IMR-90 (cell line): ENCODE results near the gene IBSP. TPM values are rescaled to one million over a fixed set of nuclear protein-coding genes. Genes with fewer than 3 reads are reported as not detected.

ENCODE experiments used
- ATAC-seq: fragments of 200-7000 bp; cut with Tn5 transposase; 2 replicates; pipeline ENCODE4 v1.9.1; 2020; ENCODE audit warnings: low read depth, mild to moderate bottlenecking, moderate library complexity
- BruUV-seq: library from RNA; stranded (reverse); fragments of 400-500 nt; replicated peaks from 2 replicates; lab custom pipeline; 2021; lab: Mats Ljungman, UMichigan
- CTCF ChIA-PET: fragments of 300-600 bp; formaldehyde crosslinking; extraction: SDS; loops from one replicate; lab custom pipeline; 2021; ENCODE audit warnings: antibody characterized with exemption; lab: Yijun Ruan, JAX
- POLR2A ChIA-PET: fragments of 300-600 bp; sonication (Branson Sonifier 250); formaldehyde crosslinking; loops from one replicate; lab custom pipeline; 2022; ENCODE audit warnings: antibody characterized with exemption; ENCODE audit not compliant: unreplicated experiment; lab: Charles Lee
- DNase-seq: peaks from one replicate; pipeline ENCODE4 v3.0.0; 2013
- H2AFZ ChIP-seq: replicated peaks from 2 replicates; pipeline ENCODE3; 2013; ENCODE audit warnings: low read length, mild to moderate bottlenecking; ENCODE audit not compliant: poor library complexity
- H2AK5ac ChIP-seq: 2 replicates; pipeline ENCODE4 v1.6.1; 2013; ENCODE audit warnings: low read depth, low read length, inconsistent platforms
- H2AK9ac ChIP-seq: replicated peaks from 2 replicates; pipeline ENCODE3; 2013; ENCODE audit warnings: mild to moderate bottlenecking, low read depth, low read length, moderate library complexity; ENCODE audit not compliant: poor library complexity
- H2BK120ac ChIP-seq: 2 replicates; pipeline ENCODE4 v1.6.1; 2013; ENCODE audit warnings: low read depth, low read length, inconsistent platforms
- H2BK15ac ChIP-seq: 3 replicates; pipeline ENCODE4 v1.6.1; 2013; ENCODE audit warnings: low read depth, low read length, inconsistent platforms
- H2BK20ac ChIP-seq: 2 replicates; pipeline ENCODE4 v1.6.1; 2013; ENCODE audit warnings: low read depth, mild to moderate bottlenecking, inconsistent platforms, low read length, moderate library complexity
- H2BK5ac ChIP-seq: 2 replicates; pipeline ENCODE4 v1.6.1; 2013; ENCODE audit warnings: mild to moderate bottlenecking, low read depth, low read length, inconsistent platforms; ENCODE audit not compliant: poor library complexity, severe bottlenecking
- H3K14ac ChIP-seq: replicated peaks from 2 replicates; pipeline ENCODE4 v1.6.1; 2013; ENCODE audit warnings: low read depth, low read length, inconsistent platforms
- H3K18ac ChIP-seq: 2 replicates; pipeline ENCODE4 v1.6.1; 2013; ENCODE audit warnings: low read depth, low read length, control low read depth
- H3K23ac ChIP-seq: 2 replicates; pipeline ENCODE4 v1.6.1; 2013; ENCODE audit warnings: low read depth, low read length, inconsistent platforms
- H3K27ac ChIP-seq: 2 replicates; pipeline ENCODE4 v1.5.1; 2013; ENCODE audit warnings: mild to moderate bottlenecking, control low read depth, low read length; ENCODE audit not compliant: insufficient read depth
- H3K27me3 ChIP-seq: 2 replicates; pipeline ENCODE4 v1.6.1; 2013; ENCODE audit warnings: low read length; ENCODE audit not compliant: control insufficient read depth, insufficient read depth
- H3K36me3 ChIP-seq: 2 replicates; pipeline ENCODE4 v1.6.1; 2013; ENCODE audit warnings: low read length, mixed read lengths; ENCODE audit not compliant: control insufficient read depth, insufficient read depth
- H3K4ac ChIP-seq: 2 replicates; pipeline ENCODE4 v1.6.1; 2013; ENCODE audit warnings: low read depth, low read length, inconsistent platforms
- H3K4me1 ChIP-seq: 2 replicates; pipeline ENCODE4 v1.6.1; 2013; ENCODE audit warnings: low read length, mixed read lengths; ENCODE audit not compliant: control insufficient read depth, insufficient read depth
- H3K4me2 ChIP-seq: 2 replicates; pipeline ENCODE4 v1.6.1; 2013; ENCODE audit warnings: low read depth, mild to moderate bottlenecking, control low read depth, low read length, moderate library complexity
- H3K4me3 ChIP-seq: 2 replicates; pipeline ENCODE4 v1.5.1; 2013; ENCODE audit warnings: low read depth, mild to moderate bottlenecking, control low read depth, low read length, moderate library complexity; ENCODE audit not compliant: insufficient read depth
- H3K56ac ChIP-seq: 2 replicates; pipeline ENCODE4 v1.6.1; 2013; ENCODE audit warnings: low read length, inconsistent platforms; ENCODE audit not compliant: insufficient read depth; ENCODE audit errors: extremely low read depth
- H3K79me1 ChIP-seq, 2 experiments: 2 replicates each; pipeline ENCODE4 v1.6.1; 2013; ENCODE audit warnings: low read length in 2 of 2, inconsistent platforms in 1 of 2, low read depth in 1 of 2
- H3K9ac ChIP-seq: 2 replicates; pipeline ENCODE4 v1.6.1; 2013; ENCODE audit warnings: low read depth, low read length, control low read depth
- H3K9me1 ChIP-seq: 2 replicates; pipeline ENCODE4 v1.6.1; 2013; ENCODE audit warnings: low read length, inconsistent platforms; ENCODE audit not compliant: insufficient read depth
- H3K9me3 ChIP-seq: 2 replicates; pipeline ENCODE4 v1.6.1; 2013; ENCODE audit warnings: low read length; ENCODE audit not compliant: control insufficient read depth, insufficient read depth
- H4K20me1 ChIP-seq: 2 replicates; pipeline ENCODE4 v1.6.1; 2013; ENCODE audit warnings: low read length, inconsistent platforms; ENCODE audit not compliant: insufficient read depth
- H4K5ac ChIP-seq: 2 replicates; pipeline ENCODE4 v1.6.1; 2013; ENCODE audit warnings: mild to moderate bottlenecking, low read depth, low read length, control low read depth
- H4K8ac ChIP-seq, 2 experiments: 2 replicates each; pipeline ENCODE4 v1.6.1; 2013; ENCODE audit warnings: low read depth in 2 of 2, low read length in 2 of 2, control low read depth in 1 of 2, inconsistent platforms in 1 of 2
- H4K91ac ChIP-seq: 2 replicates; pipeline ENCODE4 v1.6.1; 2013; ENCODE audit warnings: low read depth, low read length, inconsistent platforms; ENCODE audit not compliant: insufficient read depth
- BHLHE40 ChIP-seq: fragments of 150-350 bp; IDR thresholded peaks from 2 replicates; pipeline ENCODE4 v1.6.1; 2016; ENCODE audit warnings: mild to moderate bottlenecking, low read depth, low read length
- CEBPB ChIP-seq: IDR thresholded peaks from 2 replicates; pipeline ENCODE4 v1.6.1; 2012; ENCODE audit warnings: low read depth, low read length, improper control_type of control experiment
- CHD1 ChIP-seq: IDR thresholded peaks from 2 replicates; pipeline ENCODE4 v1.6.1; 2012; ENCODE audit warnings: low read depth, low read length, improper control_type of control experiment
- FOS ChIP-seq: fragments of 150-350 bp; IDR thresholded peaks from 2 replicates; pipeline ENCODE4 v1.6.1; 2016; ENCODE audit warnings: low read depth, low read length
- MAFK ChIP-seq: IDR thresholded peaks from 2 replicates; pipeline ENCODE4 v1.6.1; 2012; ENCODE audit warnings: low read depth, low read length, improper control_type of control experiment
- MAZ ChIP-seq: IDR thresholded peaks from 2 replicates; pipeline ENCODE4 v1.6.1; 2012; ENCODE audit warnings: low read depth, mild to moderate bottlenecking, low read length, improper control_type of control experiment, moderate library complexity, borderline replicate concordance
- MXI1 ChIP-seq: IDR thresholded peaks from 2 replicates; pipeline ENCODE4 v1.6.1; 2012; ENCODE audit warnings: low read depth, mild to moderate bottlenecking, low read length, moderate library complexity, borderline replicate concordance
- NFE2L2 ChIP-seq: fragments of 150-350 bp; IDR thresholded peaks from 2 replicates; pipeline ENCODE4 v1.6.1; 2016; ENCODE audit warnings: low read depth, mild to moderate bottlenecking, low read length
- POLR2A ChIP-seq: IDR thresholded peaks from 2 replicates; pipeline ENCODE4 v1.6.1; 2012; ENCODE audit warnings: mild to moderate bottlenecking, low read depth, low read length
- RAD21 ChIP-seq: IDR thresholded peaks from 2 replicates; pipeline ENCODE4 v1.6.1; 2012; ENCODE audit warnings: low read length, improper control_type of control experiment
- RCOR1 ChIP-seq: IDR thresholded peaks from 2 replicates; pipeline ENCODE4 v1.6.1; 2012; ENCODE audit warnings: mild to moderate bottlenecking, low read length, improper control_type of control experiment; ENCODE audit not compliant: insufficient replicate concordance
- SMC3 ChIP-seq: fragments of 150-350 bp; IDR thresholded peaks from 2 replicates; pipeline ENCODE4 v1.6.1; 2016; ENCODE audit warnings: low read depth, mild to moderate bottlenecking, antibody characterized with exemption, low read length, moderate library complexity
- WGBS, 2 experiments: methylation state at CpG; one replicate each; pipeline versions ENCODE4 v1.1.5 to v1.1.7; 2013; ENCODE audit warnings: missing lambda C conversion rate in 2 of 2; ENCODE audit not compliant: insufficient read length in 1 of 2; ENCODE audit errors: extremely low coverage in 2 of 2; 5-methylcytosine and 5-hydroxymethylcytosine counted together
- dilution Hi-C: fragments of 300-500 bp; cut with HindIII; formaldehyde crosslinking; loops from one replicate; pipeline ENCODE4 v1.14.3; 2018; ENCODE audit warnings: low sequenced_read_pairs; ENCODE audit not compliant: unreplicated experiment
- in situ Hi-C: fragments of 300-500 bp; cut with MboI; formaldehyde crosslinking; loops from 3 replicates; pipeline ENCODE4 v1.14.3; 2019; ENCODE audit warnings: low sequenced_read_pairs, inconsistent platforms, mixed read lengths
- intact Hi-C: fragments of 100-400 bp; cut with micrococcal nuclease; formaldehyde crosslinking; loops from 2 replicates; pipeline ENCODE4 v1.10.0; 2022
- polyA plus RNA-seq, 3 experiments: library from polyadenylated mRNA; depleted of rRNA; stranded (reverse); fragments of >200 nt; gene quantifications; 2 replicates each; pipeline ENCODE4 v1.2.3, GENCODE V29; 2012; ENCODE audit warnings: low replicate concordance in 1 of 3
- total RNA-seq: library from RNA; depleted of rRNA; stranded (reverse); fragments of >200 nt; gene quantifications from 2 replicates; pipeline ENCODE4 v1.2.3, GENCODE V29; 2012
- TF ChIP-seq, protein P1 (sequence below): fragments of 150-350 bp; IDR thresholded peaks from 2 replicates; pipeline ENCODE4 v1.6.1; 2016; ENCODE audit warnings: low read depth, mild to moderate bottlenecking, low read length, moderate library complexity, borderline replicate concordance
- TF ChIP-seq, protein P2 (sequence below): conservative IDR thresholded peaks from 2 replicates; pipeline ENCODE4 v1.5.1; 2012; ENCODE audit warnings: mild to moderate bottlenecking, low read depth, low read length, improper control_type of control experiment

IBSP gene
- total and polyA plus RNA-seq, 2 of the 4 experiments (the other 2 are of a cell fraction), result not detected

DNA sequence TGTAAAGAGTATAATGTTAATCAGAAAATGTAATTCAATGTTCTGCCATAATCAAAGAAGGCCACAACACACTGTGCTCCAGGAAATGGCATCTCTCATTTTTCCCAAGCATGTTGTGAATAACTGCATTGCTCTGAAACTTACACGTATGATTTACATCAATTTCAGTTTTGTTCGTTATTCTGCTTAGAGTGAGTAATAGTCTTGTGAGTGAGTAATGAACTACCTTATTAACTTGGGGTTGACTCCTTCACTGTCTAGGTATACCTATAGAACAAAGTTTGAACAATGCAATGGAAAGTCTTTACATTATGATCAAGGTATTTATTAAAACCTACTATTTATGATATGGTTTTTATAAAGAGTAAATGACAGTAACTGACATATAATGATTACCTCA lies 17.8 kb upstream of the IBSP start:
- Histone ChIP-seq H4K8ac (no peak overlapping the region), H3K79me1 (no peaks in the 10 kb centered on the region), H3K56ac (no peak overlapping the region), H3K23ac (no peak overlapping the region), H3K4ac (no peak overlapping the region), H2BK120ac (no peak overlapping the region), H3K27ac (no peak overlapping the region), H3K18ac (no peak overlapping the region), H4K5ac (no peak overlapping the region), H3K27me3 (no peaks in the 10 kb centered on the region), H3K4me2 (no peak overlapping the region), H3K4me1 (no peaks in the 10 kb centered on the region), H3K14ac (no peak overlapping the region), H2AFZ (no peak overlapping the region), H3K9me1 (no peaks in the 10 kb centered on the region), H3K9ac (no peak overlapping the region), H3K9me3 (no peaks in the 10 kb centered on the region), H2BK20ac (no peak overlapping the region), H2BK15ac (no peak overlapping the region), H2AK9ac (no peak overlapping the region), H4K20me1 (no peaks in the 10 kb centered on the region), H2BK5ac (no peak overlapping the region), H3K36me3 (no peaks in the 10 kb centered on the region), H4K91ac (no peak overlapping the region), H2AK5ac (no peak overlapping the region), H3K4me3 (no peak overlapping the region)
- ATAC-seq (no peak), DNase-seq (no peak)
- intact Hi-C loops (no loop called here), in situ Hi-C loops (no loop called here), dilution Hi-C loops (no loop called here)
- no CpG with 5 or more reads among the region's 2 CpGs for WGBS, 2 experiments
- no TSS peak for BruUV-seq
- TF ChIP-seq, protein P1, sequence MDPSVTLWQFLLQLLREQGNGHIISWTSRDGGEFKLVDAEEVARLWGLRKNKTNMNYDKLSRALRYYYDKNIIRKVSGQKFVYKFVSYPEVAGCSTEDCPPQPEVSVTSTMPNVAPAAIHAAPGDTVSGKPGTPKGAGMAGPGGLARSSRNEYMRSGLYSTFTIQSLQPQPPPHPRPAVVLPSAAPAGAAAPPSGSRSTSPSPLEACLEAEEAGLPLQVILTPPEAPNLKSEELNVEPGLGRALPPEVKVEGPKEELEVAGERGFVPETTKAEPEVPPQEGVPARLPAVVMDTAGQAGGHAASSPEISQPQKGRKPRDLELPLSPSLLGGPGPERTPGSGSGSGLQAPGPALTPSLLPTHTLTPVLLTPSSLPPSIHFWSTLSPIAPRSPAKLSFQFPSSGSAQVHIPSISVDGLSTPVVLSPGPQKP, result no peak
- TF ChIP-seq MAZ (no peak), NFE2L2 (no peak), BHLHE40 (no peak), CEBPB (no peak), RAD21 (no peak), MAFK (no peak), SMC3 (no peak), CHD1 (no peak), MXI1 (no peak), FOS (no peak), POLR2A (no peak), RCOR1 (no peak)
- TF ChIP-seq, protein P2, sequence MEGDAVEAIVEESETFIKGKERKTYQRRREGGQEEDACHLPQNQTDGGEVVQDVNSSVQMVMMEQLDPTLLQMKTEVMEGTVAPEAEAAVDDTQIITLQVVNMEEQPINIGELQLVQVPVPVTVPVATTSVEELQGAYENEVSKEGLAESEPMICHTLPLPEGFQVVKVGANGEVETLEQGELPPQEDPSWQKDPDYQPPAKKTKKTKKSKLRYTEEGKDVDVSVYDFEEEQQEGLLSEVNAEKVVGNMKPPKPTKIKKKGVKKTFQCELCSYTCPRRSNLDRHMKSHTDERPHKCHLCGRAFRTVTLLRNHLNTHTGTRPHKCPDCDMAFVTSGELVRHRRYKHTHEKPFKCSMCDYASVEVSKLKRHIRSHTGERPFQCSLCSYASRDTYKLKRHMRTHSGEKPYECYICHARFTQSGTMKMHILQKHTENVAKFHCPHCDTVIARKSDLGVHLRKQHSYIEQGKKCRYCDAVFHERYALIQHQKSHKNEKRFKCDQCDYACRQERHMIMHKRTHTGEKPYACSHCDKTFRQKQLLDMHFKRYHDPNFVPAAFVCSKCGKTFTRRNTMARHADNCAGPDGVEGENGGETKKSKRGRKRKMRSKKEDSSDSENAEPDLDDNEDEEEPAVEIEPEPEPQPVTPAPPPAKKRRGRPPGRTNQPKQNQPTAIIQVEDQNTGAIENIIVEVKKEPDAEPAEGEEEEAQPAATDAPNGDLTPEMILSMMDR, result no peak
- CTCF ChIA-PET, result no interaction called here
- POLR2A ChIA-PET, result no interaction called here
